Caco-2 (cell line): ENCODE data around the gene AKT1. TPM values are rescaled to one million over a fixed set of nuclear protein-coding genes. Genes with fewer than 3 reads are reported as not detected.
A peak's percentile ranks its signal among the peaks of the same experiment; 100 is the strongest.

Experiments used
- BruUV-seq: library from RNA; stranded (reverse); fragments of 400-500 nt; replicated peaks from 2 replicates; lab custom pipeline; 2021; lab: Mats Ljungman, UMichigan
- CTCF ChIA-PET: fragments of 300-600 bp; sonication (Branson Sonifier 250); formaldehyde crosslinking; loops from one replicate; lab custom pipeline; 2022; ENCODE audit warnings: antibody characterized with exemption; lab: Charles Lee
- POLR2A ChIA-PET: fragments of 300-600 bp; sonication (Branson Sonifier 250); formaldehyde crosslinking; loops from one replicate; lab custom pipeline; 2022; ENCODE audit warnings: antibody characterized with exemption; lab: Charles Lee
- DNase-seq, 2 experiments: peaks; one replicate each; pipeline versions ENCODE4 v3.0.0 to v3.0.0-alpha.2; 2020 to 2022
- H3K27me3 ChIP-seq: replicated peaks from 2 replicates; pipeline ENCODE4 v1.6.0; 2011; ENCODE audit warnings: low read length; ENCODE audit not compliant: control insufficient read depth, insufficient read depth
- H3K36me3 ChIP-seq: 2 replicates; pipeline ENCODE4 v1.5.1; 2011; ENCODE audit warnings: low read length; ENCODE audit not compliant: control insufficient read depth, insufficient read depth
- H3K4me1 ChIP-seq: fragments of 250-450 bp; sonication (Bioruptor Pico); 2 replicates; pipeline ENCODE4 v1.5.1; 2020; ENCODE audit warnings: mild to moderate bottlenecking
- H3K4me3 ChIP-seq: 2 replicates; pipeline ENCODE4 v1.5.1; 2011; ENCODE audit warnings: low read depth, mild to moderate bottlenecking, control low read depth, low read length
- H3K9me3 ChIP-seq: fragments of 250-450 bp; sonication (Bioruptor Pico); 2 replicates; pipeline ENCODE4 v1.5.1; 2020; ENCODE audit warnings: mild to moderate bottlenecking, moderate library complexity
- H3K27ac Mint-ChIP-seq: one replicate; pipeline ENCODE4 v1.8.0; 2022; ENCODE audit warnings: mixed read lengths; ENCODE audit not compliant: unreplicated experiment
- H3K27me3 Mint-ChIP-seq: one replicate; pipeline ENCODE4 v1.8.0; 2022; ENCODE audit warnings: mixed read lengths; ENCODE audit not compliant: insufficient read depth, unreplicated experiment
- H3K36me3 Mint-ChIP-seq: one replicate; pipeline ENCODE4 v1.8.0; 2022; ENCODE audit warnings: mild to moderate bottlenecking, mixed read lengths; ENCODE audit not compliant: insufficient read depth, unreplicated experiment
- H3K4me1 Mint-ChIP-seq: one replicate; pipeline ENCODE4 v1.8.0; 2022; ENCODE audit warnings: low read depth, mixed read lengths; ENCODE audit not compliant: unreplicated experiment
- H3K4me3 Mint-ChIP-seq: one replicate; pipeline ENCODE4 v1.8.0; 2022; ENCODE audit warnings: mild to moderate bottlenecking, moderate library complexity, mixed read lengths; ENCODE audit not compliant: unreplicated experiment
- H3K9me3 Mint-ChIP-seq: one replicate; pipeline ENCODE4 v1.8.0; 2022; ENCODE audit warnings: mixed read lengths; ENCODE audit not compliant: unreplicated experiment
- intact Hi-C: fragments of 100-400 bp; cut with micrococcal nuclease; formaldehyde crosslinking; loops from one replicate; pipeline ENCODE4 v1.10.0; 2022; ENCODE audit not compliant: unreplicated experiment
- total RNA-seq: library from RNA; stranded (reverse); gene quantifications from 2 replicates; pipeline ENCODE4 v1.2.3, GENCODE V29; 2022
- TF ChIP-seq, protein P1 (sequence below), 2 experiments: fragments of 200-600 bp in 1 of 2; IDR thresholded peaks; 1 replicate in 1 of 2; 2 replicates in 1 of 2; pipeline versions ENCODE4 v1.5.1 to v1.8.0; 2011 to 2022; ENCODE audit warnings: antibody characterized with exemption in 1 of 2, control low read depth in 1 of 2, inconsistent platforms in 1 of 2, low read depth in 1 of 2, low read length in 1 of 2, mild to moderate bottlenecking in 1 of 2, moderate library complexity in 1 of 2; ENCODE audit not compliant: insufficient read depth in 1 of 2, severe bottlenecking in 1 of 2, unreplicated experiment in 1 of 2

Gene AKT1
- total RNA-seq, 1 experiment from 2014 or later: 110 TPM

DNA sequence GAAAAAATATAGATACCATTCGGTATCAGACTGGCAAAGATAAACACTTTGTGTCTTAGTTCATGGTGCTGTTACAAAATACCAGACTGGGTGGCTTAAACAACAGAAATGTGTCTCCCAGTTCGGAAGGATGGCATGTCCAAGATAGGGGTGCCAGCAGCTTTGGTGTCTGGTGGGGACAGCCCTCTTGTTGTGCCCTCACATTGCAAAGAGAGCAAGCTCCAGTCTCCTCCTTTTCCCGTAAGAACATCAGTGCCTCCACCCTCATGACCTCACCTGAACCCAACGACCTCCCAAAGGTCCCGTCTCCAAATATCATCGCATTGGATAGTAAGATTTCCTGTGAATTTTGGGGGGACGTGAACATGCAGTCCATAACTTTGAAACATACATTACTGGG is 17.7 kb upstream of the AKT1 start:
- ChIA-PET POLR2A (no interaction called here), CTCF (no interaction called here)
- H3K27me3 ChIP-seq: no peaks in the 10 kb centered on the region
- BruUV-seq: no TSS peak
- no peak overlapping the region for H3K27ac Mint-ChIP-seq
- no peaks in the 10 kb centered on the region for H3K36me3 ChIP-seq
- no peak overlapping the region for H3K4me3 Mint-ChIP-seq
- no peaks in the 10 kb centered on the region for H3K9me3 Mint-ChIP-seq
- no peaks in the 10 kb centered on the region for H3K4me1 ChIP-seq
- H3K36me3 Mint-ChIP-seq: peaks cover 29% of the 10 kb centered on the region
- no peaks in the 10 kb centered on the region for H3K9me3 ChIP-seq
- peak in 1 of 2 experiments; percentile 14 for DNase-seq
- TF ChIP-seq, protein P1, sequence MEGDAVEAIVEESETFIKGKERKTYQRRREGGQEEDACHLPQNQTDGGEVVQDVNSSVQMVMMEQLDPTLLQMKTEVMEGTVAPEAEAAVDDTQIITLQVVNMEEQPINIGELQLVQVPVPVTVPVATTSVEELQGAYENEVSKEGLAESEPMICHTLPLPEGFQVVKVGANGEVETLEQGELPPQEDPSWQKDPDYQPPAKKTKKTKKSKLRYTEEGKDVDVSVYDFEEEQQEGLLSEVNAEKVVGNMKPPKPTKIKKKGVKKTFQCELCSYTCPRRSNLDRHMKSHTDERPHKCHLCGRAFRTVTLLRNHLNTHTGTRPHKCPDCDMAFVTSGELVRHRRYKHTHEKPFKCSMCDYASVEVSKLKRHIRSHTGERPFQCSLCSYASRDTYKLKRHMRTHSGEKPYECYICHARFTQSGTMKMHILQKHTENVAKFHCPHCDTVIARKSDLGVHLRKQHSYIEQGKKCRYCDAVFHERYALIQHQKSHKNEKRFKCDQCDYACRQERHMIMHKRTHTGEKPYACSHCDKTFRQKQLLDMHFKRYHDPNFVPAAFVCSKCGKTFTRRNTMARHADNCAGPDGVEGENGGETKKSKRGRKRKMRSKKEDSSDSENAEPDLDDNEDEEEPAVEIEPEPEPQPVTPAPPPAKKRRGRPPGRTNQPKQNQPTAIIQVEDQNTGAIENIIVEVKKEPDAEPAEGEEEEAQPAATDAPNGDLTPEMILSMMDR (IDR thresholded peaks at IDR 0.05; ENCODE audit: insufficient read depth in 1 of 2, low read depth in 1 of 2, low read length in 1 of 2, severe bottlenecking in 1 of 2, unreplicated experiment in 1 of 2): no peak
- peaks cover 10% of the 10 kb centered on the region for H3K4me1 Mint-ChIP-seq
- H3K27me3 Mint-ChIP-seq: no peaks in the 10 kb centered on the region
- intact Hi-C loops: no loop called here
- no peak overlapping the region for H3K4me3 ChIP-seq

GRCh38 chr14:104810316-104810715 is 14.8 kb upstream of the AKT1 start:
- BruUV-seq: no TSS peak
- Histone ChIP-seq H3K27me3 (no peaks in the 10 kb centered on the region), H3K4me3 (no peak overlapping the region), H3K4me1 (no peaks in the 10 kb centered on the region), H3K9me3 (no peaks in the 10 kb centered on the region), H3K36me3 (no peaks in the 10 kb centered on the region)
- H3K4me1 Mint-ChIP-seq: peaks cover 10% of the 10 kb centered on the region
- peaks cover 11% of the 10 kb centered on the region for H3K9me3 Mint-ChIP-seq
- H3K4me3 Mint-ChIP-seq: no peak overlapping the region
- TF ChIP-seq, protein P1 (IDR thresholded peaks at IDR 0.05; ENCODE audit: insufficient read depth in 1 of 2, low read depth in 1 of 2, low read length in 1 of 2, severe bottlenecking in 1 of 2, unreplicated experiment in 1 of 2): no peak
- no peaks in the 10 kb centered on the region for H3K27me3 Mint-ChIP-seq
- intact Hi-C loops: no loop called here
- CTCF ChIA-PET: no interaction called here
- no peak for DNase-seq
- peaks cover 30% of the 10 kb centered on the region for H3K36me3 Mint-ChIP-seq
- POLR2A ChIA-PET: no interaction called here
- no peak overlapping the region for H3K27ac Mint-ChIP-seq

DNA sequence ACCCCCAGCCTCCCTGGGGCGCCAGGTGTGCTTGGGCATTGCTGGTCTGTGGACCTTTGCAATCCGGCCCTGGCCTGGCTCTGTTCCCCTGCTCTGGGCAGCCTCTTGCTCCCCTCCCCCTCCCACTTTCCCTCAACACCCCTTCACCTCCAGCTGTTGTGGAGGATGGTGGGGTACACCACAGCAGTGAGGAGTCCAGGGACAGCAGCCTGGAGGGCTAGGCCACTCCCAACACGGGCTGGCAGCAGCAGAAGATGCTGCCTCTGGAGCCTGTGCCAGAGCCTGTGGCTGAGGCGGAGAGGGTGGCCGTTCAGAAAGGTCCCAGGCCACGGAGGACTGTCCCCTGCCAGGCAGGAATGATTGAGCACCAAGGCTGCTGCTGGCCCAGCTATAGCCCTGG is 12.9 kb upstream of the AKT1 start:
- no peaks in the 10 kb centered on the region for H3K4me1 Mint-ChIP-seq
- H3K4me3 ChIP-seq: no peak overlapping the region
- H3K9me3 Mint-ChIP-seq: peaks cover 11% of the 10 kb centered on the region
- no TSS peak for BruUV-seq
- ChIA-PET CTCF (interaction anchor here (0.7 kb wide), 1 partner anchor 120 kb away, joined by 4 read pairs; no protein-coding TSS in a partner anchor), POLR2A (no interaction called here)
- no peaks in the 10 kb centered on the region for H3K27me3 Mint-ChIP-seq
- H3K27ac Mint-ChIP-seq: no peak overlapping the region
- H3K4me3 Mint-ChIP-seq: no peak overlapping the region
- TF ChIP-seq, protein P1 (IDR thresholded peaks at IDR 0.05; ENCODE audit: insufficient read depth in 1 of 2, low read depth in 1 of 2, low read length in 1 of 2, severe bottlenecking in 1 of 2, unreplicated experiment in 1 of 2): no peak
- peaks cover 17% of the 10 kb centered on the region for H3K36me3 Mint-ChIP-seq
- H3K27me3 ChIP-seq: no peaks in the 10 kb centered on the region
- no peak for DNase-seq
- no peaks in the 10 kb centered on the region for H3K36me3 ChIP-seq
- no peaks in the 10 kb centered on the region for H3K9me3 ChIP-seq
- intact Hi-C loops: no loop called here
- no peaks in the 10 kb centered on the region for H3K4me1 ChIP-seq
